GM18511 (cell line): Measurements from ENCODE around the gene SEL1L2.

Experiments
- ATAC-seq: cut with Tn5 transposase; IDR thresholded peaks from one replicate; pipeline ENCODE4 v1.9.1; 2021; ENCODE audit warnings: mild to moderate bottlenecking, moderate library complexity; ENCODE audit not compliant: unreplicated experiment

Gene SEL1L2

DNA sequence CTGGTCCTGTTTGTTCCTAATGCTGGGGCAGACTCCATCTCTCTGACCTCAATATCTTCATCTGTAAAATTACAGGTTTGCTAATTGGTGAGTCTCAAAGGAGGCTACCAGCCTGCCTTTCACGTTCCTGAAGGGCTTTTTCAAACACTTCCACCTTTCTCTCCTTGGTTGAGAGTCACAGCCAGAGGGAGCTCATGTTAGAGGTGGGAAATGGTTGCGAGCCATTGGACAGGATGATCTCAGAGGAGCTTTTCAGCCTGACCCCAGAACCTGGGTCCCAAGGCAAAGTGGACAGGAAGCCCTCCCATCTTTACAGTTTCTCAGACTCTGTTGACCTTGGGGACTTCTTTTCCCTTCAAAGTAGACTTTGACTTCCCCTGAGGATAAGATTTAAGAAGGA is 168.0 kb downstream of the SEL1L2 start:
- no peak for ATAC-seq

DNA sequence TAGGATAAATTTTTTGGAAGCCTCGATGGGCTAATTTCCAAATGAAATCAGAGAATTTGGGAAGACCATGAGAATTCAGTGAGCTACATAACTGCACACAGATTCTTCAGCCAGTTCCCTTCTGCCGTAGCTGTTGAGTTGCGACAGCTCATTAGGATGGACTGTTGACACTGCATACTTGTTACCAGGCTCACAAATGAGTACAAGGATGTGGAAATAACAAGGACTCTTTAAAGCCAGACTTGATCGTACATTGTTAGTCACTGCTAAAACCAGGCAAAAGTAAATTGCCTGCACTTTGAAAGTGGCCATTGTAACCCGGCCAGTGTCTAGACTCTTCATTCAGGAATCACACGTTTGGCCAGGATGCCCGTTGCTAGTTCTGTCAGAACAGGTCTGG is 168.5 kb downstream of the SEL1L2 start:
- ATAC-seq: no peak

DNA sequence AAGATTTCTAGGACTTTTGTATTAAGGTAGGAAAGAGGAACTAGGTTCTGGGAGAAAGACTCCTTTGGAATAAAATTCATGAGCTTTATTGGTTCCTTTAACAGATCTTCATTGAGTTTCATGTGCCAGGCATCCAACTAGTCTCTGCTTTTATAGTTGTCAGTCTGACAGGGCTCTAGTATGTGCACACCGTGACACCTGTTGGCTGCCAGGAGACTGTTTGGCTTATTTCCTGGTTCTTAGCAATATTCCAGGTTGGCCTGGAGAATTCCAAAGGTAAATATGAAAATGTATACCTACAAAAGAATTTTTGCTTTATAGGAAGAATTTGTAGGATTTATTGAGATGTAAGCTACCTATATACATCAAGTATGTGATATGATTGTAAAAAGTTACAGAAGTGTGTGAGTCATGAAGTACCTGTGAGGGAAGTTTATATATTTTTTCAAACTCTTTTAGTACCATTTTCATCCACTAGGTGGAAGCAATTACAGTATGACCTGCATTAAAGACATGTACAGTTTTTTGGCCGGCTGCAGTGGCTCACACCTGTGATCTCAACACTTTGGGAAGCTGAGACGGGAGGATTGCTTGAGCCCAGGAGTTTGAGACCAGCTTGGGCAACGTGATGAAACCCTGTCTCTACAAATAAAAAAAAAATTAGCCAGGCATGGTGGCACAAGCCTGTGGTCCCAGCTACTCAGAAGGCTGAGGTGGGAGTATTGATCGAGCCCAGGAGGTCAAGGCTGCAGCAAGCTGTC is 170.3 kb downstream of the SEL1L2 start:
- ATAC-seq: peak; percentile 87

- ATAC-seq: no peak
These were observed 173.1 kb downstream of the SEL1L2 start for GRCh38 chr20:13817342-13817741.

- ATAC-seq: no peak
These were observed 173.7 kb downstream of the SEL1L2 start for GRCh38 chr20:13816757-13817156.

DNA sequence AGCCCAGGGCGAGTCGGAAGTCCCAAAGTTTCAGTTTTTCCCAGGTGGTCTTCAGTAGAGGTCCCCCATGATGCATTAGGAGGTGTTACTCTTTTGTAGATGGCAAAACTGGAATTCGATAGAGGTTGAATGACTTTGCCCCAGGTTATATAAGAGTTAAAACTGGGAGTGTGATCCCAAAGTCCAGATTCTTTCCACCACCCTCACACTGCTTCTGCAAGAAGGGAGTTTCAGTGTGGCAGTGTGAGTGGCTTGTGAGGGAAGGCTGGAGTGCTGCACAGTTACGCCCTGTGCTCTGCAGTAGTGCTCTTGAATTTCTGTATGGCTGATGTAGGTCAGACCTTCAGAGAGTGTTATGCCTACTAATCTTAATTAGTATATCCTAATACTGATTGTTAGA is 175.7 kb downstream of the SEL1L2 start:
- no peak for ATAC-seq

GRCh38 chr20:13813910-13814309 is 176.5 kb downstream of the SEL1L2 start:
- ATAC-seq: no peak

DNA sequence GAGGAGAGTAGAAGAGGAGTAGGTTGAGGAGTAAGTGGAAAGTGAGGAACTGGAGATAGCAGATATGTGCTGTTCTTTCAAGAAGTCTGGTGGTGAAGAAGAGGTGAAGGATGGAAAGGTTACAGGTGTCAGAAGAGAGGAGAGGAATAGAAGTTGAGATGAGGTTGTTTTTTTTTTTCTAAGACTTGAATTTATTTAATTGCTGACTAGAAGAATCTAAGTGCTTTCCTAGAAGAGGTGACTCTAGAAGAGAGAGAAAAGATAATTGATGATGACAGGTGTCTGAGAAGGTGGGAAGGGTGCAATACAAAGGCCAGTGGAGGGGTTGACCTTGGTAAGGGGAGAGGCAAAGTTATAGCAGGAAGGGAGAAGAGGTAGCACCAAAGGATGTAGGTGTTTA is 180.0 kb downstream of the SEL1L2 start:
- ATAC-seq: no peak

DNA sequence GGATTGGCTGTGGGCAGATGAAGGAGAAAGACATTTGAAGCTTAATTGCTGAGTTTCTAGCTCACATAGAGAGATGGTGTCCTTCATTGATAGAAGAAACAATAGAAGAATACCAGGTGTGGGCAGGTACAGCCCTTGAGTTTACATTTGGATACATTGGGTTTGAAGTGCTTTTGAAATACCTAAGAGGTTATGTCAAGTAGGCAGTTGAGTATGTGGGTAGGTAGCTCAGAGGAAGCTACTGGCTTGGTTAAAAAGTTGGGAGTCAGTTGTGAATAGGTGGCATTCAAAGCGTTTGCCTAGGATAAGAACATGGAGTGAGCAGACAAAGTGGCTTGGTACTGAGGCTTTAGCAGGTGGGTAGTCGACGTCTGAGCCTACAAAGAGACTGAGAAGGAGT is 180.6 kb downstream of the SEL1L2 start:
- no peak for ATAC-seq

GRCh38 chr20:13809373-13809772 is 181.0 kb downstream of the SEL1L2 start:
- ATAC-seq: no peak

GRCh38 chr20:13800728-13801134 is 189.7 kb downstream of the SEL1L2 start:
- ATAC-seq: no peak

DNA sequence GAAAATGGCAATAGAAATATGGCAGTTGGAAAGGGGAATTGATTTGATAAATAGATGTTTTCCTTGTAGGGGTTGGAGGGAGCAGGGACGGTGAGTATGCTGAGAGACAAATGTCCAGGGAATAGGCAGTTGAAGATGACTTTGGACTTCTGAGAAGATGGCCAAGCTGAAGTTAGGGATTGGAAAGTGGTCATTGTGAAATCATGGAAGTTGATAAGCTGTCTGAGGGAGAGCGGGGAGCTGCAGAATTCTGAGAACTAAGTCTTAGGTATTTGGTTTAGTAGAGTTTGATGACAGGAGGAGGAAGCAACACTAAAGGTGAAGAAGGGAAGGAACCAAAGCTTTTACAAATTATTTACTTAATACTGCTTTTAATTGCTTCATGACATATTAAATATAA is 190.4 kb downstream of the SEL1L2 start:
- no peak for ATAC-seq
